Measurements from ENCODE around the gene PCNX2.

The PCNX2 gene

GRCh38 chr1:233019083-233019482, 276.4 kb downstream of the PCNX2 start:
- 100% methylated on average over 1 of the region's 3 CpGs for WGBS (ENCODE audit: insufficient coverage)
- no peaks in the 10 kb centered on the region for H3K9me3 ChIP-seq (ENCODE audit: control extremely low read depth in 1 of 5, control insufficient read depth in 4 of 5, insufficient read depth in 2 of 5, low read depth in 1 of 5, low read length in 4 of 5)
- DNase-seq, result no peak
- H3K36me3 ChIP-seq (ENCODE audit: control insufficient read depth in 4 of 4, insufficient read depth in 4 of 4, low read length in 3 of 4), result peaks cover 0 to 2% (median under 1%) of the 10 kb centered on the region in 4 experiments
- POLR2A ChIA-PET, result no interaction called here
- H3K4me1 ChIP-seq (ENCODE audit: control extremely low read depth in 1 of 4, control insufficient read depth in 4 of 4, insufficient read depth in 4 of 4, low read length in 3 of 4), result peaks cover 0 to 12% (median 7%) of the 10 kb centered on the region in 4 experiments
- H3K27ac ChIP-seq (ENCODE audit: insufficient read depth in 1 of 2, low read depth in 1 of 2, low read length in 2 of 2, poor library complexity in 1 of 2, severe bottlenecking in 2 of 2), result no peak overlapping the region
- no peak overlapping the region for H3K4me3 ChIP-seq (ENCODE audit: control insufficient read depth in 1 of 7, extremely low read depth in 1 of 7, insufficient read depth in 4 of 7, low read depth in 2 of 7, low read length in 6 of 7)
- CTCF ChIA-PET, result no interaction called here
- no peaks in the 10 kb centered on the region for H3K27me3 ChIP-seq (replicated peaks in 2 of 5; ENCODE audit: control insufficient read depth in 4 of 5, insufficient read depth in 5 of 5, low read length in 4 of 5)

- 100% methylated on average over 5 of the region's 6 CpGs for WGBS (ENCODE audit: insufficient coverage)
- Histone ChIP-seq H3K4me1 (ENCODE audit: control extremely low read depth in 1 of 4, control insufficient read depth in 4 of 4, insufficient read depth in 4 of 4, low read length in 3 of 4) (peaks cover 0 to 12% (median 7%) of the 10 kb centered on the region in 4 experiments), H3K9me3 (ENCODE audit: control extremely low read depth in 1 of 5, control insufficient read depth in 4 of 5, insufficient read depth in 2 of 5, low read depth in 1 of 5, low read length in 4 of 5) (no peaks in the 10 kb centered on the region), H3K27ac (ENCODE audit: insufficient read depth in 1 of 2, low read depth in 1 of 2, low read length in 2 of 2, poor library complexity in 1 of 2, severe bottlenecking in 2 of 2) (no peak overlapping the region), H3K4me3 (ENCODE audit: control insufficient read depth in 1 of 7, extremely low read depth in 1 of 7, insufficient read depth in 4 of 7, low read depth in 2 of 7, low read length in 6 of 7) (no peak overlapping the region), H3K36me3 (ENCODE audit: control insufficient read depth in 4 of 4, insufficient read depth in 4 of 4, low read length in 3 of 4) (peaks cover 0 to 8% (median 1%) of the 10 kb centered on the region in 4 experiments), H3K27me3 (replicated peaks in 2 of 5; ENCODE audit: control insufficient read depth in 4 of 5, insufficient read depth in 5 of 5, low read length in 4 of 5) (no peaks in the 10 kb centered on the region)
- POLR2A ChIA-PET, result no interaction called here
- CTCF ChIA-PET, result interaction anchor here (1.2 to 1.5 kb wide), 2 partner anchors 8 to 16 kb away, joined by 3 to 4 read pairs; no protein-coding TSS in a partner anchor
- DNase-seq, result no peak
These were observed 278.7 kb downstream of the PCNX2 start for GRCh38 chr1:233016798-233017197.

DNA sequence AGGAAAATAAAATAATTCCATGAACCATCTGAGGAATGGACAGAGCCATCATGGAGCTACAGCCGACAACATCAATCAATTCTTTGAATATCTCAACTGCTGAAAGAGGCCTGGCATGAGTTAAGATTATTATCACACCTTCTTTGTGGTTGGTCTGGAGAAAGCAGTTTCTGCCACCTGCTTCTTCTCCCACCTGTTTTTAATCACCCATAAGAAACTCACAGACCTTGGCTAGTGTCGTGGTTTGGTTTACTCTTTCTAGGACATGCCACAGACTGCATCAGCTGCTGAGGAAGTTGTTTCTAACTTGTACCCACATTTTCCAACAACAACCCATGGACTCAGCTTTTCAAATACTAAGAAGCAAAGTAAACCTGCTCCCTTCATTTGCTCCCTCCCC, 279.6 kb downstream of the PCNX2 start:
- Histone ChIP-seq H3K4me1 (ENCODE audit: control extremely low read depth in 1 of 4, control insufficient read depth in 4 of 4, insufficient read depth in 4 of 4, low read length in 3 of 4) (peaks cover 0 to 12% (median 7%) of the 10 kb centered on the region in 4 experiments), H3K27me3 (replicated peaks in 2 of 5; ENCODE audit: control insufficient read depth in 4 of 5, insufficient read depth in 5 of 5, low read length in 4 of 5) (no peaks in the 10 kb centered on the region), H3K27ac (ENCODE audit: insufficient read depth in 1 of 2, low read depth in 1 of 2, low read length in 2 of 2, poor library complexity in 1 of 2, severe bottlenecking in 2 of 2) (no peak overlapping the region), H3K36me3 (ENCODE audit: control insufficient read depth in 4 of 4, insufficient read depth in 4 of 4, low read length in 3 of 4) (peaks cover 0 to 8% (median 2%) of the 10 kb centered on the region in 4 experiments), H3K4me3 (ENCODE audit: control insufficient read depth in 1 of 7, extremely low read depth in 1 of 7, insufficient read depth in 4 of 7, low read depth in 2 of 7, low read length in 6 of 7) (no peak overlapping the region), H3K9me3 (ENCODE audit: control extremely low read depth in 1 of 5, control insufficient read depth in 4 of 5, insufficient read depth in 2 of 5, low read depth in 1 of 5, low read length in 4 of 5) (no peaks in the 10 kb centered on the region)
- WGBS (ENCODE audit: insufficient coverage), result 25% methylated on average over 1 of the region's 2 CpGs
- POLR2A ChIA-PET, result interaction anchor here (1.0 kb wide), 1 partner anchor 10 kb away, joined by 3 read pairs; no protein-coding TSS in a partner anchor
- CTCF ChIA-PET, result interaction anchor here (1.2 kb wide), 1 partner anchor 9 kb away, joined by 4 read pairs; no protein-coding TSS in a partner anchor
- peak in 2 of 3 donors; percentile 14 to 43 for DNase-seq

- Histone ChIP-seq H3K27ac (ENCODE audit: insufficient read depth in 1 of 2, low read depth in 1 of 2, low read length in 2 of 2, poor library complexity in 1 of 2, severe bottlenecking in 2 of 2) (no peak overlapping the region), H3K36me3 (ENCODE audit: control insufficient read depth in 4 of 4, insufficient read depth in 4 of 4, low read length in 3 of 4) (peaks cover 0 to 8% (median 2%) of the 10 kb centered on the region in 4 experiments), H3K4me3 (ENCODE audit: control insufficient read depth in 1 of 7, extremely low read depth in 1 of 7, insufficient read depth in 4 of 7, low read depth in 2 of 7, low read length in 6 of 7) (no peak overlapping the region), H3K27me3 (replicated peaks in 2 of 5; ENCODE audit: control insufficient read depth in 4 of 5, insufficient read depth in 5 of 5, low read length in 4 of 5) (no peaks in the 10 kb centered on the region), H3K9me3 (ENCODE audit: control extremely low read depth in 1 of 5, control insufficient read depth in 4 of 5, insufficient read depth in 2 of 5, low read depth in 1 of 5, low read length in 4 of 5) (no peaks in the 10 kb centered on the region), H3K4me1 (ENCODE audit: control extremely low read depth in 1 of 4, control insufficient read depth in 4 of 4, insufficient read depth in 4 of 4, low read length in 3 of 4) (peaks cover 0 to 5% (median 0%) of the 10 kb centered on the region in 4 experiments)
- ChIA-PET POLR2A (no interaction called here), CTCF (no interaction called here)
- no peak for DNase-seq
- no CpG with 5 or more reads among the region's 1 CpG for WGBS (ENCODE audit: insufficient coverage)
These were observed 283.5 kb downstream of the PCNX2 start for GRCh38 chr1:233012021-233012420.

- Histone ChIP-seq H3K9me3 (ENCODE audit: control extremely low read depth in 1 of 5, control insufficient read depth in 4 of 5, insufficient read depth in 2 of 5, low read depth in 1 of 5, low read length in 4 of 5) (no peaks in the 10 kb centered on the region), H3K27me3 (replicated peaks in 2 of 5; ENCODE audit: control insufficient read depth in 4 of 5, insufficient read depth in 5 of 5, low read length in 4 of 5) (no peaks in the 10 kb centered on the region), H3K36me3 (ENCODE audit: control insufficient read depth in 4 of 4, insufficient read depth in 4 of 4, low read length in 3 of 4) (peaks cover 0 to 8% (median 4%) of the 10 kb centered on the region in 4 experiments), H3K27ac (ENCODE audit: insufficient read depth in 1 of 2, low read depth in 1 of 2, low read length in 2 of 2, poor library complexity in 1 of 2, severe bottlenecking in 2 of 2) (no peak overlapping the region), H3K4me3 (ENCODE audit: control insufficient read depth in 1 of 7, extremely low read depth in 1 of 7, insufficient read depth in 4 of 7, low read depth in 2 of 7, low read length in 6 of 7) (no peak overlapping the region), H3K4me1 (ENCODE audit: control extremely low read depth in 1 of 4, control insufficient read depth in 4 of 4, insufficient read depth in 4 of 4, low read length in 3 of 4) (no peaks in the 10 kb centered on the region)
- ChIA-PET CTCF (interaction anchor here (1.3 kb wide), 2 partner anchors 15 to 18 kb away, joined by 3 to 4 read pairs; no protein-coding TSS in a partner anchor), POLR2A (no interaction called here)
- no peak for DNase-seq
- WGBS (ENCODE audit: insufficient coverage), result 100% methylated on average over 1 of the region's 3 CpGs
These were observed 285.4 kb downstream of the PCNX2 start for GRCh38 chr1:233010146-233010545.

DNA sequence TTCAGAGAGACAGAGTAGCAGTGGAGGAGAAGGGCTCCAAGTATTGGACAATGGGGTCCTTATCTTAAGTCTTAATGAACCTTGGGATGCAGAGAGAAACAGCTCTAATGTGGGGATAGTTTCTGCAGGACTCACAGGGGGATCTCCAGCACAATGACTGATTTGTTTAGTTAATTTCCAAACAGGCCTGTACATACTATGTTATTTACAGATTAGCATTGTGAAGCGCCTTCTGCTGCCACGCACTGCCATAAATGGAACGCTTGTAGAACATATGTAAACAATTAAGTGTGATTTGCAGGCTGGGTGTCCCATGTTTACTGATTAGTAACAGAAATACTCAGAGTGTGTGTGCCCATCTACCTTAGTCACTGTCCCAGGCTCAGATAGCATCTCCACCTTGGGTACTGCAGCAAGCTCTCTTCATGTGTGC, 289.0 kb downstream of the PCNX2 start:
- CTCF ChIA-PET, result no interaction called here
- 100% methylated on average over 2 of the region's 3 CpGs for WGBS (ENCODE audit: insufficient coverage)

DNA sequence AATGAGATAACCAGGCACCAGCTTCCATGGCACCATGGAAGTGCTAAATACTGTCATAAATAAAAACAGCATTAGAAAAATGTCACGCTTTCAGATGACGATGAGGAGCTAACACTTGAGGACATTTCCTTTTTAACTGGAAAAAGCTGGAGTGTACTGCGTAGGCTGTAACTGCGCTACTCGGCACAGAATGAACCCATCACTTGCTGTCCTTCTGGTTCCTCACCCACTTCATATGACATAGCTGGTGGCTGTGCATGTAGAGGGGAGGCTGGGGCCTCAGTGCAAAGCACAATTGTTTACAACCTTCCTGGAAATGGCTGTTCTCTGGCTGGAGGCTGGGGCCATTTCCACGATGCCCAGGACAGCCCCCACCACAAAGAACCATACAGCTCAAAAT, 289.4 kb downstream of the PCNX2 start:
- Histone ChIP-seq H3K27ac (ENCODE audit: insufficient read depth in 1 of 2, low read depth in 1 of 2, low read length in 2 of 2, poor library complexity in 1 of 2, severe bottlenecking in 2 of 2) (no peak overlapping the region), H3K27me3 (replicated peaks in 2 of 5; ENCODE audit: control insufficient read depth in 4 of 5, insufficient read depth in 5 of 5, low read length in 4 of 5) (no peaks in the 10 kb centered on the region), H3K4me3 (ENCODE audit: control insufficient read depth in 1 of 7, extremely low read depth in 1 of 7, insufficient read depth in 4 of 7, low read depth in 2 of 7, low read length in 6 of 7) (no peak overlapping the region), H3K36me3 (ENCODE audit: control insufficient read depth in 4 of 4, insufficient read depth in 4 of 4, low read length in 3 of 4) (peaks cover 0 to 2% (median 0%) of the 10 kb centered on the region in 4 experiments), H3K9me3 (ENCODE audit: control extremely low read depth in 1 of 5, control insufficient read depth in 4 of 5, insufficient read depth in 2 of 5, low read depth in 1 of 5, low read length in 4 of 5) (no peaks in the 10 kb centered on the region), H3K4me1 (ENCODE audit: control extremely low read depth in 1 of 4, control insufficient read depth in 4 of 4, insufficient read depth in 4 of 4, low read length in 3 of 4) (no peaks in the 10 kb centered on the region)
- 100% methylated on average over 2 of the region's 6 CpGs for WGBS (ENCODE audit: insufficient coverage)
- ChIA-PET CTCF (interaction anchor here (0.6 kb wide), 1 partner anchor 146 kb away, joined by 3 read pairs; no protein-coding TSS in a partner anchor), POLR2A (interaction anchor here (0.7 kb wide), 1 partner anchor 10 kb away, joined by 3 read pairs; no protein-coding TSS in a partner anchor)
- DNase-seq, result no peak

More for the DNA sequence above, 289.0 kb downstream of the PCNX2 start:
- no peak for DNase-seq
- no peaks in the 10 kb centered on the region for H3K4me1 ChIP-seq (ENCODE audit: control extremely low read depth in 1 of 4, control insufficient read depth in 4 of 4, insufficient read depth in 4 of 4, low read length in 3 of 4)
- H3K27me3 ChIP-seq (replicated peaks in 2 of 5; ENCODE audit: control insufficient read depth in 4 of 5, insufficient read depth in 5 of 5, low read length in 4 of 5), result no peaks in the 10 kb centered on the region
- POLR2A ChIA-PET, result no interaction called here
- H3K27ac ChIP-seq (ENCODE audit: insufficient read depth in 1 of 2, low read depth in 1 of 2, low read length in 2 of 2, poor library complexity in 1 of 2, severe bottlenecking in 2 of 2), result no peak overlapping the region
- H3K36me3 ChIP-seq (ENCODE audit: control insufficient read depth in 4 of 4, insufficient read depth in 4 of 4, low read length in 3 of 4), result peaks cover 0 to 2% (median 0%) of the 10 kb centered on the region in 4 experiments
- H3K9me3 ChIP-seq (ENCODE audit: control extremely low read depth in 1 of 5, control insufficient read depth in 4 of 5, insufficient read depth in 2 of 5, low read depth in 1 of 5, low read length in 4 of 5), result no peaks in the 10 kb centered on the region
- no peak overlapping the region for H3K4me3 ChIP-seq (ENCODE audit: control insufficient read depth in 1 of 7, extremely low read depth in 1 of 7, insufficient read depth in 4 of 7, low read depth in 2 of 7, low read length in 6 of 7)

Data from common myeloid progenitor, CD34-positive (primary cell).